ENCODE results near the gene MYO16. TPM values are rescaled to one million over a fixed set of nuclear protein-coding genes. Genes with fewer than 3 reads are reported as not detected.

MYO16 gene
- total RNA-seq, 1 experiment from 2014 or later, result 0.49 TPM

DNA sequence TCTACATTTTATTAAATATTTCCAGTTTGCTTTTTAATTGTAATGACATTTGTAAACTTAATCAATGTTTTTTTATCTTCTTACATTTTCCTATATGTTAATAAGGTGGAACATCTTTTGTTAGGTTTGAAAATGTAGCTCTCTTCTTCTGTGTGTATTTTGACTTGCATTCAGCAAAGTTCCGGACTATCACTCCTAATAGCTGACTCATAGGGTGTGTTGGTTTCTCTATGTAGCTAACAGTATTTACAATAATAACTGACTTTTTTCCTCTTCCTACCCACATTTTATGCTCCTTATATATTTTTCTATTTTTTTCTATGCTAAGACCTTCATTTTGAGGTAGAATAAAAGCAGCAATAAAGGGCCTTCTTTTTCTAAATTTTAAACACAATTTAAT lies 28.1 kb downstream of the MYO16 start:
- BruUV-seq (replicated peaks), result no TSS peak
- Histone ChIP-seq H3K4me3 (ENCODE audit: low read depth, low read length, poor library complexity, severe bottlenecking) (no peak overlapping the region), H3K36me3 (ENCODE audit: insufficient read depth, low read length, poor library complexity, severe bottlenecking) (no peaks in the 10 kb centered on the region), H3K4me1 (ENCODE audit: insufficient read depth, low read length, poor library complexity, severe bottlenecking) (peaks cover 6% of the 10 kb centered on the region), H3K9me3 (ENCODE audit: low read depth, low read length, poor library complexity, severe bottlenecking) (no peaks in the 10 kb centered on the region), H3K27ac (ENCODE audit: low read depth, low read length, poor library complexity, severe bottlenecking) (no peak overlapping the region), H3K27me3 (replicated peaks; ENCODE audit: insufficient read depth, low read depth, low read length, poor library complexity) (no peaks in the 10 kb centered on the region)
- no peak for DNase-seq (ENCODE audit: low spot score)
- TF ChIP-seq, protein P1, sequence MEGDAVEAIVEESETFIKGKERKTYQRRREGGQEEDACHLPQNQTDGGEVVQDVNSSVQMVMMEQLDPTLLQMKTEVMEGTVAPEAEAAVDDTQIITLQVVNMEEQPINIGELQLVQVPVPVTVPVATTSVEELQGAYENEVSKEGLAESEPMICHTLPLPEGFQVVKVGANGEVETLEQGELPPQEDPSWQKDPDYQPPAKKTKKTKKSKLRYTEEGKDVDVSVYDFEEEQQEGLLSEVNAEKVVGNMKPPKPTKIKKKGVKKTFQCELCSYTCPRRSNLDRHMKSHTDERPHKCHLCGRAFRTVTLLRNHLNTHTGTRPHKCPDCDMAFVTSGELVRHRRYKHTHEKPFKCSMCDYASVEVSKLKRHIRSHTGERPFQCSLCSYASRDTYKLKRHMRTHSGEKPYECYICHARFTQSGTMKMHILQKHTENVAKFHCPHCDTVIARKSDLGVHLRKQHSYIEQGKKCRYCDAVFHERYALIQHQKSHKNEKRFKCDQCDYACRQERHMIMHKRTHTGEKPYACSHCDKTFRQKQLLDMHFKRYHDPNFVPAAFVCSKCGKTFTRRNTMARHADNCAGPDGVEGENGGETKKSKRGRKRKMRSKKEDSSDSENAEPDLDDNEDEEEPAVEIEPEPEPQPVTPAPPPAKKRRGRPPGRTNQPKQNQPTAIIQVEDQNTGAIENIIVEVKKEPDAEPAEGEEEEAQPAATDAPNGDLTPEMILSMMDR (conservative IDR thresholded peaks at IDR 0.05; ENCODE audit: low read depth, low read length), result no peak
- no peak for TF ChIP-seq EZH2 (IDR thresholded peaks at IDR 0.05; ENCODE audit: borderline replicate concordance, low read depth, low read length, poor library complexity, severe bottlenecking)
- intact Hi-C loops (cut with micrococcal nuclease; ENCODE audit: unreplicated experiment), result no loop called here
- ChIA-PET POLR2A (ENCODE audit: low non-redundant PET) (no interaction called here), CTCF (no interaction called here)

DNA sequence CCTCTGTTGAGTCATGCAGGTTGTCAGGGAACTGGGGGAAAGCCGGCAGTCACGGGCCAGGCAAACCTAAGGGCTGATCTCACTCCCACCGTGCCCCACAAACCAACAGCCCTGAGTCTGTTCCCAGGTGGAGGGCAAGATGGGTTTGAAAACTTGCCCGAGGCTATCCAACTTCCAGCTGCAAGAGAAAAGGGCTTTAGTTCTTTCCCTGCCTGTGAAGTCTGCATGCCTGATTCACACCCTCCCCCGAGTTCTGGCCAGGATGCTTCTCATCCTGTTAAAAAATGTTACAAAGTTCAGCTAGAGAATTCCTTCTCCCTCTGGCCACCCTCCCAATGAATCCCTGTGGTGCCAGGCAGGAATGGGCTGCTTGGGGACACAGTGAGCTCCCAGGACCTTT lies 33.1 kb downstream of the MYO16 start:
- ChIA-PET CTCF (no interaction called here), POLR2A (ENCODE audit: low non-redundant PET) (no interaction called here)
- intact Hi-C loops (cut with micrococcal nuclease; ENCODE audit: unreplicated experiment), result no loop called here
- H3K4me3 ChIP-seq (ENCODE audit: low read depth, low read length, poor library complexity, severe bottlenecking), result no peak overlapping the region
- no peak for TF ChIP-seq EZH2 (IDR thresholded peaks at IDR 0.05; ENCODE audit: borderline replicate concordance, low read depth, low read length, poor library complexity, severe bottlenecking)
- TF ChIP-seq, protein P1 (conservative IDR thresholded peaks at IDR 0.05; ENCODE audit: low read depth, low read length), result no peak
- H3K36me3 ChIP-seq (ENCODE audit: insufficient read depth, low read length, poor library complexity, severe bottlenecking), result no peaks in the 10 kb centered on the region
- no peaks in the 10 kb centered on the region for H3K27me3 ChIP-seq (replicated peaks; ENCODE audit: insufficient read depth, low read depth, low read length, poor library complexity)
- no peak for DNase-seq (ENCODE audit: low spot score)
- no TSS peak for BruUV-seq (replicated peaks)
- no peaks in the 10 kb centered on the region for H3K9me3 ChIP-seq (ENCODE audit: low read depth, low read length, poor library complexity, severe bottlenecking)
- H3K27ac ChIP-seq (ENCODE audit: low read depth, low read length, poor library complexity, severe bottlenecking), result no peak overlapping the region
- H3K4me1 ChIP-seq (ENCODE audit: insufficient read depth, low read length, poor library complexity, severe bottlenecking), result peaks cover 6% of the 10 kb centered on the region

DNA sequence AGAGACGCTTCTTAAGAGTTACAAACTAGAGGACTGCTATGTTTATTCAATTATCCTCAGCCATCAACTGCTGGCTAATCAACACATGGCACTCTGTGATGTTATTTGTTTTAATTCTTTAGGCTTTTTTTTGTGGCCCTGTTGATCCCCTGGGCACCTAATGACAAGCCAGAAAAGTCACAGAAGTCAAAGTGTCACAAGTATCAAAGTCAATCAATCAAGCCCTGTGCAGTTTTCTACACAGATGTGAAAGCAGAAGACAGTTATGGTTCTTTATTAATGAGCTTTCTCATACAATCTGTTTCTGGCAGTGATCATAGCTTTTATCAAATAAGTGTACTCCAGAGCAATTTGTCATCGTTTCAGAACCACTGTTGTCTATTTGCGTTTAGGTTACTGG lies 34.3 kb downstream of the MYO16 start:
- H3K4me3 ChIP-seq (ENCODE audit: low read depth, low read length, poor library complexity, severe bottlenecking), result no peak overlapping the region
- no TSS peak for BruUV-seq (replicated peaks)
- no peak for DNase-seq (ENCODE audit: low spot score)
- TF ChIP-seq, protein P1 (conservative IDR thresholded peaks at IDR 0.05; ENCODE audit: low read depth, low read length), result no peak
- no peak for TF ChIP-seq EZH2 (IDR thresholded peaks at IDR 0.05; ENCODE audit: borderline replicate concordance, low read depth, low read length, poor library complexity, severe bottlenecking)
- H3K4me1 ChIP-seq (ENCODE audit: insufficient read depth, low read length, poor library complexity, severe bottlenecking), result peaks cover under 1% of the 10 kb centered on the region
- intact Hi-C loops (cut with micrococcal nuclease; ENCODE audit: unreplicated experiment), result no loop called here
- H3K36me3 ChIP-seq (ENCODE audit: insufficient read depth, low read length, poor library complexity, severe bottlenecking), result no peaks in the 10 kb centered on the region
- ChIA-PET CTCF (no interaction called here), POLR2A (ENCODE audit: low non-redundant PET) (interaction anchor here (0.6 kb wide), 1 partner anchor 519 kb away, joined by 3 read pairs; no protein-coding TSS in a partner anchor)
- no peaks in the 10 kb centered on the region for H3K27me3 ChIP-seq (replicated peaks; ENCODE audit: insufficient read depth, low read depth, low read length, poor library complexity)
- H3K9me3 ChIP-seq (ENCODE audit: low read depth, low read length, poor library complexity, severe bottlenecking), result peaks cover 5% of the 10 kb centered on the region
- no peak overlapping the region for H3K27ac ChIP-seq (ENCODE audit: low read depth, low read length, poor library complexity, severe bottlenecking)
